SKM-1 (cell line): ENCODE results near the gene CDC42SE1.

Experiments used
- DNase-seq: peaks from one replicate; lab custom pipeline; 2025; ENCODE audit not compliant: unreplicated experiment; lab: John Stamatoyannopoulos, UW

Gene CDC42SE1

GRCh38 chr1:151054971-151055547 is 4.4 kb downstream of the CDC42SE1 start:
- no peak for DNase-seq

- no peak for DNase-seq
These were observed 7.9 kb downstream of the CDC42SE1 start for GRCh38 chr1:151051356-151052009.

GRCh38 chr1:151050051-151050688 is 9.3 kb downstream of the CDC42SE1 start:
- DNase-seq: no peak

- DNase-seq: no peak
These were observed 10.0 kb downstream of the CDC42SE1 start for GRCh38 chr1:151049458-151049857.

GRCh38 chr1:151048645-151049032 is 10.8 kb downstream of the CDC42SE1 start:
- DNase-seq: no peak

GRCh38 chr1:151047925-151048644 is 11.3 kb downstream of the CDC42SE1 start:
- DNase-seq: peak; percentile 83

GRCh38 chr1:151047591-151047924 is 11.9 kb downstream of the CDC42SE1 start, which contains the start of gene C1orf56:
Gene C1orf56 (plus strand): TSS chr1:151047751. CDS start chr1:151047848, 97 bp downstream.
- no peak for DNase-seq

GRCh38 chr1:151043163-151043562 is 16.3 kb downstream of the CDC42SE1 start:
- DNase-seq: no peak

- no peak for DNase-seq
These were observed 19.9 kb downstream of the CDC42SE1 start for GRCh38 chr1:151039521-151039920.

- no peak for DNase-seq
These were observed 22.4 kb downstream of the CDC42SE1 start for GRCh38 chr1:151037032-151037431.

- DNase-seq: no peak
These were observed 23.1 kb downstream of the CDC42SE1 start, which contains the start of gene BNIPL for GRCh38 chr1:151036356-151036755. Gene BNIPL (plus strand): TSS chr1:151036586. CDS start chr1:151036726, 140 bp downstream.

- DNase-seq: no peak
These were observed 24.3 kb downstream of the CDC42SE1 start for GRCh38 chr1:151035167-151035566.

GRCh38 chr1:151032164-151032563 is 27.3 kb downstream of the CDC42SE1 start:
- no peak for DNase-seq

GRCh38 chr1:151026460-151026859 is 33.0 kb downstream of the CDC42SE1 start:
- DNase-seq: no peak

GRCh38 chr1:151024540-151025146 is 34.8 kb downstream of the CDC42SE1 start:
- peak; percentile 69 for DNase-seq

- DNase-seq: no peak
These were observed 45.9 kb downstream of the CDC42SE1 start for GRCh38 chr1:151013518-151013917.

GRCh38 chr1:151012684-151013471 is 46.5 kb downstream of the CDC42SE1 start:
- DNase-seq: no peak

GRCh38 chr1:151011154-151011850 is 48.1 kb downstream of the CDC42SE1 start:
- no peak for DNase-seq

GRCh38 chr1:151010346-151010726 is 49.1 kb downstream of the CDC42SE1 start:
- DNase-seq: no peak
